ENCODE results near the gene TMEM17. TPM values are rescaled to one million over a fixed set of nuclear protein-coding genes. Genes with fewer than 3 reads are reported as not detected.
"Not testable (repeated sequence)": the region's sequence is repeated elsewhere in the genome, so short reads cannot be mapped to it uniquely, and the experiment has no call there.

The TMEM17 gene
- total RNA-seq, 1 donor from 2014 or later, result 0.91 TPM

DNA sequence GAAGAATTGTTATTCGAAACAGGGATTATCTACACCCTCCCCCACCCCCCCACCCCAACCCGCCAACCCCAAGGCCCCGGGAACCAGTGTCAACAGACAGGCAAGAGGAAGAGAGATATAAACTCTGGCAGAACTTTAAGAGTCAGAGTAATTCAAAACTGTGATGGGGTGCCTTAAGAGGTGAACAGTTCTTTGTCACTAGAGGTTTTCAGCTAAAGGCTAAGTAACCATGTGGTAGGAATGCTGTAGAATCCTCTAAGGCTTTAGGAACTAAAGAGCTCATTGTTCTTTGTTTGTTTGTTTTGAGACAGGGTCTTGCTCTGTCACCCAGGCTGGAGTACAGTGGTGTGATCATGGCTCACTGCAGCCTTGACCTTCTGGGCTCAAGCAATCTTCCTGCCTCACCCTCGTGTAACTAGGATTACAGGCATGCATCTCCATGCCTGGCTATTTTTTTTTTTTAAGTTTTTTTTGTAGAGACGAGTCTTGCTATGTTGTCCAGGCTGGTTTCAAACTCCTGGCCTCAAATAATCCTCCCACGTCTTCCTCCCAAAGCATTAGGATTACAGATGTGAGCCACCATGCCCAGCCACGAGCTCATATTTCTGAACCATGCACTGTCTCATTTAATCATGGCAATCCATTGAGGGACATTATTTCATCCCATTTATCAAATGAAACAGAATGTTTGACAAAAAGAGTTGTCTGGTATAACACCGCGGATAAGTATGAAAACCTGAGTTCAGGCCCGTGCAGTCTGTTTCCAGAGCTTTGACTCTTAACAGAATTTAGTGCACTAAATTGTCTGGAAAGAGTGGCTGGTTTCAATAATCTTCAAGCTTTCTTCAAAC is 20.8 kb upstream of the TMEM17 start:
- no peaks in the 10 kb centered on the region for H3K36me3 Mint-ChIP-seq (ENCODE audit: unreplicated experiment)
- no peak for TF ChIP-seq CTCF (IDR thresholded peaks at IDR 0.05; ENCODE audit: partially characterized antibody, unreplicated experiment)
- H3K4me1 Mint-ChIP-seq (ENCODE audit: low read depth, unreplicated experiment), result no peaks in the 10 kb centered on the region
- H3K27me3 Mint-ChIP-seq (ENCODE audit: unreplicated experiment), result no peaks in the 10 kb centered on the region
- no peak overlapping the region for H3K4me3 Mint-ChIP-seq (ENCODE audit: unreplicated experiment)
- H3K27ac Mint-ChIP-seq (ENCODE audit: unreplicated experiment), result no peak overlapping the region
- no peak for DNase-seq
- no peaks in the 10 kb centered on the region for H3K9me3 Mint-ChIP-seq (ENCODE audit: unreplicated experiment)

- DNase-seq, result no peak
- Mint-ChIP-seq H3K27ac (ENCODE audit: unreplicated experiment) (no peak overlapping the region), H3K4me3 (ENCODE audit: unreplicated experiment) (no peak overlapping the region), H3K27me3 (ENCODE audit: unreplicated experiment) (no peaks in the 10 kb centered on the region), H3K9me3 (ENCODE audit: unreplicated experiment) (no peaks in the 10 kb centered on the region), H3K36me3 (ENCODE audit: unreplicated experiment) (no peaks in the 10 kb centered on the region), H3K4me1 (ENCODE audit: low read depth, unreplicated experiment) (no peaks in the 10 kb centered on the region)
- TF ChIP-seq CTCF (IDR thresholded peaks at IDR 0.05; ENCODE audit: partially characterized antibody, unreplicated experiment), result no peak
Measured at GRCh38 chr2:62525549-62526269, 19.7 kb upstream of the TMEM17 start.

DNA sequence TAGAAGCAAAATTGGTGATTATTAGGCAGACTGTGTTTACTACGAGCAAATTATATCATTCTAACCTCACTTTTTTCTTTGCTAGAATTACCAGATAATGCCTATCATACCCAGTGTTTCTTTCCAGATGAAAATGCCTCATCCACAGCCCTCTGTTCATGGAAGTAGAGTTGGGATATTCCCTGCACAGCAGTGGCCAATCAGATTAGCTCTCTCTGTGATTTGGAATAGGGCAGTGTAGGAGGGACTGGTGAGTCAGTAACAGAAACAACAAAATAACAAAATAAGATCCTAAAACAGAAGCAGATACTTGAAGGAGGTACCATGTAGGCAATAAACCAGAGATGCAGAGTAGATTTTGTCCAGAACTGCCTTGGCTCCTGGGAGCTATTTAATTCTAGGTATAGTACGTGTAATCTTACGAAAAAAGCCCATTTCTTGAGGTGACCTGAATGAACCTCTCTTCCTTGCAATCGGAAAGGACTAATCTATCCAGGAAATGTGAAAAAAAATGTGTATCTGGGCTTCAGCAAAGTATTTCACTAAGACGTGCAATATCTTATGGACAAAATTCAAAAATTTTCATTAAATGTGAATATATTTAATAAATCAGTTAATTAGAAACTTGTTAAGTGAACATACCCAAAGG is 18.4 kb upstream of the TMEM17 start:
- no peak overlapping the region for H3K4me3 Mint-ChIP-seq (ENCODE audit: unreplicated experiment)
- DNase-seq, result no peak
- H3K36me3 Mint-ChIP-seq (ENCODE audit: unreplicated experiment), result no peaks in the 10 kb centered on the region

GRCh38 chr2:62521061-62521460 is 15.1 kb upstream of the TMEM17 start:
- DNase-seq; H3K27me3 Mint-ChIP-seq (ENCODE audit: unreplicated experiment); H3K27ac Mint-ChIP-seq (ENCODE audit: unreplicated experiment); H3K4me1 Mint-ChIP-seq (ENCODE audit: low read depth, unreplicated experiment); H3K9me3 Mint-ChIP-seq (ENCODE audit: unreplicated experiment); H3K36me3 Mint-ChIP-seq (ENCODE audit: unreplicated experiment); H3K4me3 Mint-ChIP-seq (ENCODE audit: unreplicated experiment): not testable (repeated sequence)

More for the DNA sequence above, 18.4 kb upstream of the TMEM17 start:
- Mint-ChIP-seq H3K27ac (ENCODE audit: unreplicated experiment) (no peak overlapping the region), H3K4me1 (ENCODE audit: low read depth, unreplicated experiment) (no peaks in the 10 kb centered on the region), H3K9me3 (ENCODE audit: unreplicated experiment) (no peaks in the 10 kb centered on the region), H3K27me3 (ENCODE audit: unreplicated experiment) (no peaks in the 10 kb centered on the region)
- TF ChIP-seq CTCF (IDR thresholded peaks at IDR 0.05; ENCODE audit: partially characterized antibody, unreplicated experiment), result no peak

DNA sequence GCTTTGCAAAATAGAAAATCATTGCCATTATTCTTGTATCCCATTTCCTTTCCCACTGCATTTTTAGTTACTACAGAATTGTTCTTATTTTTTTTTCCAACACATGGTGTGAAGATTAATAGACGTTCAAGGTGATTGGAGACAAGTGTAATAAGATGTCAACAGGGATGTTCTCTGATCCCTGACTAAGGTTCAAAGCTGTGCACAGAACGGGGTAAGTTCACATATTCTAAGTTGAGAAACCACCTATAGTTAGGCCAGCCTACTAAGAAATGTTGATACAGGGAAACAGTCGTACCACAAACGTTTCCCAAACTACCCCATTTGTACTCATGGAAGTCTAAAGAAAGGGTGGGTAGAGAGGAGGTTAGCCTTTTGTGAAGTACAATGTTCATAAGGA is 6.4 kb upstream of the TMEM17 start:
- no peaks in the 10 kb centered on the region for H3K27me3 Mint-ChIP-seq (ENCODE audit: unreplicated experiment)

More for the DNA sequence above, 6.4 kb upstream of the TMEM17 start:
- no peak for DNase-seq
- no peak for TF ChIP-seq CTCF (IDR thresholded peaks at IDR 0.05; ENCODE audit: partially characterized antibody, unreplicated experiment)
- Mint-ChIP-seq H3K4me3 (ENCODE audit: unreplicated experiment) (no peak overlapping the region), H3K36me3 (ENCODE audit: unreplicated experiment) (no peaks in the 10 kb centered on the region), H3K4me1 (ENCODE audit: low read depth, unreplicated experiment) (no peaks in the 10 kb centered on the region), H3K27ac (ENCODE audit: unreplicated experiment) (no peak overlapping the region), H3K9me3 (ENCODE audit: unreplicated experiment) (no peaks in the 10 kb centered on the region)
